Stimulated activated CD4-positive, alpha-beta T cell treated with anti-CD3 and anti-CD28 coated beads, TNF-alpha, amount 100 ng/mL, for 24 hours (primary cell): ENCODE data around the gene NOS3.
A peak's percentile ranks its signal among the peaks of the same experiment; 100 is the strongest.

ENCODE experiments used
- DNase-seq, 3 experiments: peaks; one replicate each; pipeline ENCODE4 v3.0.0-alpha.2; 2020; ENCODE audit warnings: low read depth in 3 of 3

NOS3 gene

GRCh38 chr7:150979713-150980390 lies 11.0 kb upstream of the NOS3 start:
- DNase-seq, result no peak

- no peak for DNase-seq
Measured at GRCh38 chr7:150980663-150981062, 10.2 kb upstream of the NOS3 start.

- no peak for DNase-seq
Measured at GRCh38 chr7:150981644-150982043, 9.2 kb upstream of the NOS3 start.

GRCh38 chr7:150982351-150982750 lies 8.5 kb upstream of the NOS3 start:
- DNase-seq, result no peak

GRCh38 chr7:150983893-150984368 lies 6.9 kb upstream of the NOS3 start:
- DNase-seq, result no peak

- DNase-seq, result peak in 1 of 3 experiments; percentile 60
Measured at GRCh38 chr7:150986099-150986512, 4.7 kb upstream of the NOS3 start.

GRCh38 chr7:150986556-150986955 lies 4.3 kb upstream of the NOS3 start:
- no peak for DNase-seq

GRCh38 chr7:150988230-150989226 lies 2.3 kb upstream of the NOS3 start:
- DNase-seq, result peak in 2 of 3 experiments; percentile 58 to 70

- DNase-seq, result no peak
Measured at GRCh38 chr7:150989456-150989855, 1.4 kb upstream of the NOS3 start.

GRCh38 chr7:150992051-150992640 lies 1.3 kb downstream of the NOS3 start:
- DNase-seq, result no peak

- DNase-seq, result no peak
Measured at GRCh38 chr7:150992833-150993302, 2.1 kb downstream of the NOS3 start.

GRCh38 chr7:150993511-150993910 lies 2.7 kb downstream of the NOS3 start:
- no peak for DNase-seq

- DNase-seq, result no peak
Measured at GRCh38 chr7:150994141-150994837, 3.5 kb downstream of the NOS3 start.

- DNase-seq, result no peak
Measured at GRCh38 chr7:150994838-150995510, 4.2 kb downstream of the NOS3 start.

- no peak for DNase-seq
Measured at GRCh38 chr7:150996376-150997074, 5.7 kb downstream of the NOS3 start.

- DNase-seq, result no peak
Measured at GRCh38 chr7:150997075-150997511, 6.3 kb downstream of the NOS3 start.

- DNase-seq, result no peak
Measured at GRCh38 chr7:150997817-150998216, 7.0 kb downstream of the NOS3 start.

GRCh38 chr7:150998341-150998740 lies 7.5 kb downstream of the NOS3 start:
- DNase-seq, result no peak

- no peak for DNase-seq
Measured at GRCh38 chr7:150999001-150999400, 8.2 kb downstream of the NOS3 start.
